GM21825 (cell line): ENCODE data around the gene DBI.
"Not testable (repeated sequence)": the region's sequence is repeated elsewhere in the genome, so short reads cannot be mapped to it uniquely, and the experiment has no call there.

Experiments used
- ATAC-seq: cut with Tn5 transposase; IDR thresholded peaks from one replicate; pipeline ENCODE4 v1.9.1; 2021; ENCODE audit warnings: mild to moderate bottlenecking, moderate library complexity; ENCODE audit not compliant: unreplicated experiment

The DBI gene

GRCh38 chr2:119393971-119394748 is 27.4 kb downstream of the DBI start:
- no peak for ATAC-seq

- no peak for ATAC-seq
Measured at GRCh38 chr2:119397196-119397595, 30.4 kb downstream of the DBI start.

DNA sequence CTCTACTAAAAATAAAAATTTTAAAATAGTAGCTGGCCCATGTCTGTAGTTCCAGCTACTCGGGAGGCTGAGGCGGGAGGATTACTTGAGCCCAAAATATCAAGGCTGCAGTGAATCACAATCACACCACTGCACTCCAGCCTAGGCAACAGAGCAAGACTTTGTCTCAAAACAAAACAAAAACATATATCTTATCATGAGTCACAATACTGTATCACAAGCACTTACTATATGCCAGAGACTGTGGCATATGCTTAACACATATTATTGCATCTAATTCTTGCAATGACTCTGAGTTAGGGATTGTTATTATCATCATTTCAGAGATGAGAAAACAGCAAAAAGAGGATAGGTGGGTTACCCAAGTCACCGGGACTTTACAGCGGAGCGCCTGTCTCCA is 35.3 kb downstream of the DBI start:
- no peak for ATAC-seq

DNA sequence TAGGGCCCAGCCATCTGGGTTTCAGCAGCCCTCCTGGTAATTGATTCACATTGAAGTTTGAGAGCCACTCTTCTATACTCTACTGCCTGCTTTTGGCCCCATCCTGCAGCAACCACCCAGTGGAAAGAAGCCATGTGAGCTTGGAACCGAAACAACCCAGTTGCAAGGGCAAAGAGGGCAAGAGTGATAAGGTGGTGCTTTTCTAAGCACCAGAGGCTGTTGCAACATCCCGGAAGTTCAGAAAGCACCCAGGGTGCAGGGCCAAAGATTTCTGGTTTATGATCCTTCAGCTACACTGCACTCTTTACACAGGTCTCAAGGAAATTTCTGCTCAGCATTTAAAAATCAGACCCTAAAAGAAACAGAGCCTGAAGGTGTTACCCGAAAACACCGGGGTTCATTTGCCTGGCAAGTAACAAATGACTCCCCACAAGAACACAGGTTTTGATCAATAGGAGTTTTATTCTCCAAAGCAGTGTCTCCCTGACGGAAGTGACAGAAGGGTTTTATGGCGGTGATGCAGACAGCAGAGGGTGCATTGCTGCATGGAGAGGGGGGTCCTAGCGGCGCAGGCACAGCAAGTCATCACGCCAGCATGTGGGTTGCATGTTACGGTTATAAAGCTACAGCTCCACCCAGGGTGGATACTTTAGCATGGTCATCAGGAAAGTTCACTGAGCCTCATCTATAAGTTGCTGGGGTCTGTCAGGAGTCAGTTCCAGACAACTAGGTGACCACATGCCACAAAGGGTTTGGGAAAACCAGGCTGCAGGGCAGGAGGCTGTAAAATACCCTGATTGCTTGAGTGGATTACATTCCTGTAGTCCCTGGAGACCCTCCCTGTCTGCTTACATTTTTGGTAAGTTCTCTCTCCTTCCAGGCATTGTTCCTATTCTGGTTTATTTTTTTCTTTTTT is 36.1 kb downstream of the DBI start:
- no peak for ATAC-seq

DNA sequence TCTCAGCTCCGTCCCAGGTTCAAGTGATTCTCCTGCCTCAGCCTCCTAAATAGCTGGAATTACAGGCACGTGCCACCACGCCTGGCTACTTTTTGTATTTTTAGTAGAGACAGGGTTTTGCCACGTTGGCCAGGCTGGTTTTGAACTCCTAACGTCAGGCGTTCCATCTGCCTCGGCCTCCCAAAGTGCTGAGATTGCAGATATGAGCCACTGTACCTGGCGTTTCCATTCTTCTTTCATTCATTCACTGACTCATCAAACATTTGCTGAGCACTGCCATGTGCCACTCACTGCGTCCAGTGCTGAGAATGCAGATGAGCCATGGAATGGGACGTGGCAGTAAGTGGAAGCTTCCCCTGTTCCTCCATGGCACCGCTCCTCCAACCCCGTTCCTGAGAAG is 36.8 kb downstream of the DBI start:
- ATAC-seq, result not testable (repeated sequence)

DNA sequence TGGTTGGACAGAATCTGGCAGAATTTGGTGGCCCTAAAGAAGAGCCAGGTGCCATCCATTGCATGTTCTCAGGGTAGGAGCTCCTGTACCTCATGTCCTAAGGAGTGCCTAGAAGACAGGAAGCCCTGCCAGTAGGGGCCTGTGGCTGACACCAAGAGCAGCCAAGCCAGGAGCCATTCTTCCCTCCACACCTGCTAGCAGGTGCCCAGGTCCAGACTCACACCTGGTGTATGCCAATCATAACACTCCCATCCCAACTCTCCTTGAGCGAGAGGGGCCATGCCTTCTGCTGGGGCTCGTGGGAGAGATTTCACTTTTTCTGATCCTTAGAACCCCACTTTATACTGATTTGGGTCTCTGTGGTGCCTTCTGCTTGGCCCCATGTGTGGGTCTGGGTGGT is 38.4 kb downstream of the DBI start:
- no peak for ATAC-seq

GRCh38 chr2:119407430-119408220 is 40.8 kb downstream of the DBI start:
- ATAC-seq, result no peak

DNA sequence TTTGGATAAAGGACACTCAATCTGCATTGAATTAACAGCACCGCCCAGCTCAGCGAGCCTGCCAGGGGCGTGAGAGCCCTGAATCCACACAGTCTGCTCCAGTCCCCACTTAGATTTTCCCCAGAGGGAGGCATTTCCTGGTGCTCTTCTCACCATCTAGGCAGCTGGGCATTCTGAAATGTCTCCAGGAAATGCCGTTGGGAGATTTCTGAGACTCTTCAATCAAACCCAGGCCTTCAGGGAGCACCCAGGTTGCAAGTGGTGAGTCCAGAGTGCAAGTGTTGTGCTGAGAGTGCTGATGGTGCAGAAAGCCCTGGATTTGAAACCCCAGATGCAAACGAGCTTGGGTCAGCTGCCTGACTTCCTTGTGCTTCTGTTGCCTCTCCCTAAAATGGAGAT is 41.4 kb downstream of the DBI start:
- ATAC-seq, result no peak

DNA sequence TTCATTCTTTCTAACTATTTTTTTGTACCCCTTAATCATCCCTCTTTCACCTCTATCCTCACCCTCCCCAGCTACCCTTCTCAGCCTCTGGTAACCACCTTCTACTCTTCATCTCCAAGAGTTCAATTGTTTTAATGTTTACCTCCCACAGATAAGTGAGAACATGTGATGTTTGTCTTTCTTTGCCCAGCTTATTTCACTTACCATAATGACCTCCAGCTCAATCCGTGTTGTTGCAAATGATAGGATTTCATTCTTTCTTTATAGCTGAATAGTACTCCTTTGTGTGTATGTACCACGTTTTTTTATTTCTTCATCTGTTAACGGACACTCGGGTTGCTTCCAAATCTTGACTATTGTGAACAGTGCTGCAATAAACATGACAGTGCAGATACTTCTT is 42.7 kb downstream of the DBI start:
- ATAC-seq, result no peak

DNA sequence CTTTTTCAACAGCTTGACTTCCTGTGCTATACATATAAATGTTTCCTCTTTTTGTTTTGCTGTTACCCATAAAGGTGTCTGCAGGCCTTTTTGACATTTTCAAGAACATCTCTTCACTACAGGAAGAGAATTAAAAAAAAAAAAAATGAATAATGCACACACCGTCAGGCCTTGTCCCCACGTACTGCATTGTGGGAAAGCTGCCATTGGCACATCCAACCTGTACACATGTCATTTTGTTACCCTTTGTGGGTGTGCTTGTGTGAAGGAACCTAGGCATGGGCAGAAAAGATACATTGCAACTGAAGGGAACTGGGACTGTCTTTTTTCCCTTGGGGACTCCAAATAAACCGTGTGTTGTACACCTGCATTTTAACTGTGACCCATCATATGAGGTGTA is 48.1 kb downstream of the DBI start:
- ATAC-seq, result no peak

DNA sequence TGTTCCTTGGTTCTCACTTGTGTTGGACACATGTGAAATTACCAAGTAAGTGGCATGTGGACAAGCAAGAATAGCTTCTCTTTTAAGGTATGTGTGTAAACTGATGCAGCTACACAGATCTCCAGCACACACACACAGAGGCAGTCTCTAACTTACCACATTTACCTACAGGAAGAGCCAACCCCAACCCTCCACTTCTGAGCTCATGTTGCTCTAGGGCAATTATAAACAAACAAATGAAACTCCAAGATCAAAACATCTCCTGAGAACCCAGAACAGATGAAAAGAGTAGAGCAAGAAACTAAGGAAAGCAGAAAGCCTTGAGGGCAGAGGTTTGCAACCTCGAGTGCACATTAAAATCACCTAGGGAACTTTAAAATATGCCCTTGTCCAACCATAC is 48.9 kb downstream of the DBI start:
- ATAC-seq, result no peak

DNA sequence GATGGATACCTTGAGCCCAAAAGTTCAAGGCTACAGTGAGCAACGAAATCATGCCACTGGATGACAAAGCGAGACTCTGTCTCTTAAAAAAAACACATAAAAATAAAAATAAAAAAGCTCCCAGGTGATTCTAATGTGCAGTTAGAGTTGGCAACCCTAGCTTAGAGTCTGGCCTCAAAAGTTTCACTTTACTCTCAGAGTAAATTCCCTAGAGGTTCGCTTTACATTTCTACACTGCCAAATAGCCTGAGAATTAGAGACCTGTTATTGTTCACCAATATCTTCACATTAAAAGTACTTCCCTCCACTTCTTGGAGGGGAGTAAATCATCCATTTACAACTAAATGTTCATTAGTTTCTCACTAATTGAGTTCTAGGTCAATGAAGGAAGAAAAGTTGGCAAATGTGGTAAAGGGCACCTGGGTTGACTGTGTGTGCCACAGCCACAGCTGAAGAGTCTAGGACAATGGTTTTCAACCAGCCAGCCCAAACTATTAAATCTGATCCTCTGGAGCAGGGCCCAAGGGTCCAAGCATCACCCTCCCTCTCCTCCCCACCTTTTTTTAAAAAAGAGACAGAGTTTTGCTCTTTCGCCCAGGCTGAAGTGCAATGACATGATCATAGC is 49.6 kb downstream of the DBI start:
- no peak for ATAC-seq

GRCh38 chr2:119417908-119418307 is 51.1 kb downstream of the DBI start:
- no peak for ATAC-seq

- ATAC-seq, result no peak
Measured at GRCh38 chr2:119419065-119419464, 52.3 kb downstream of the DBI start.

- no peak for ATAC-seq
Measured at GRCh38 chr2:119419803-119420508, 53.2 kb downstream of the DBI start.

DNA sequence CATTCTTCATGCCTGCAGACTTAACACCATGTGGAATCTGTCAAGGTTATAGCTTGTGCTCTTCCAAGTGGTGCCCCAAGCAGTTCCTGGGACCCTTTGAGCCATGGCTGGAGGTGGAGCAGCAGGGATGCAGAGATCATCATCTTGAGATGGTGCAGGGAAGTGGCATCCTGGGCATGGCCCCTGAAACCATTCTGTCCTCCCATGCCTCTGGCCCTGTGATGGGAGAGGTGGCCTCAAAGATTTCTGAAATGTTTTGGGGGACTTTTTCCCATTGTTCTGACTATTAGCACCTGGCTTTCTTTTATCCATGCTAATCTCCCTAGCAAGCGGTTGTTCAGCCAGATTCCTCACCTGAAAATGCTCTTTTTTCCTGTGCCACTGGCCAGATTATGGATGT is 54.5 kb downstream of the DBI start:
- no peak for ATAC-seq

GRCh38 chr2:119421741-119422140 is 55.0 kb downstream of the DBI start:
- no peak for ATAC-seq
